Loucy (cell line): ENCODE data around the gene NOS1.

Experiments
- H2AFZ ChIP-seq: fragments of 200-600 bp; sonication (generic); 2 replicates; pipeline ENCODE4 v1.6.0; 2016; ENCODE audit warnings: antibody characterized with exemption, mild to moderate bottlenecking, low read length, moderate library complexity
- H3F3A ChIP-seq: fragments of 200-600 bp; 2 replicates; pipeline ENCODE4 v1.6.0; 2016; ENCODE audit warnings: antibody characterized with exemption, low read depth, mild to moderate bottlenecking
- H3K27me3 ChIP-seq: fragments of 200-600 bp; sonication (generic); 2 replicates; pipeline ENCODE4 v1.6.1; 2014; ENCODE audit warnings: low read length, mild to moderate bottlenecking; ENCODE audit not compliant: insufficient read depth, poor library complexity, severe bottlenecking
- H3K36me3 ChIP-seq: fragments of 200-600 bp; sonication (generic); 2 replicates; pipeline ENCODE4 v1.6.1; 2016; ENCODE audit warnings: low read length; ENCODE audit not compliant: insufficient read depth
- H3K4me1 ChIP-seq: fragments of 200-600 bp; sonication (generic); 2 replicates; pipeline ENCODE4 v1.5.1; 2014; ENCODE audit warnings: low read length, mild to moderate bottlenecking; ENCODE audit not compliant: insufficient read depth, poor library complexity, severe bottlenecking
- H3K4me2 ChIP-seq: fragments of 200-600 bp; sonication (generic); 2 replicates; pipeline ENCODE4 v1.6.0; 2014; ENCODE audit warnings: antibody characterized with exemption, low read length, low read depth, mild to moderate bottlenecking; ENCODE audit not compliant: poor library complexity, severe bottlenecking
- H3K4me3 ChIP-seq: fragments of 200-600 bp; sonication (generic); 2 replicates; pipeline ENCODE4 v1.5.1; 2014; ENCODE audit warnings: low read length, mild to moderate bottlenecking, mixed read lengths; ENCODE audit not compliant: poor library complexity, severe bottlenecking
- H3K79me2 ChIP-seq: fragments of 200-600 bp; sonication (generic); 2 replicates; pipeline ENCODE4 v1.6.1; 2014; ENCODE audit warnings: low read length; ENCODE audit not compliant: insufficient read depth
- H3K9ac ChIP-seq: fragments of 200-600 bp; sonication (generic); 2 replicates; pipeline ENCODE4 v1.6.0; 2014; ENCODE audit warnings: mild to moderate bottlenecking, low read depth, low read length, moderate library complexity; ENCODE audit not compliant: poor library complexity, severe bottlenecking
- H3K9me2 ChIP-seq: fragments of 200-600 bp; sonication (generic); replicated peaks from 2 replicates; pipeline ENCODE4 v1.6.1; 2016; ENCODE audit warnings: low read depth, low read length, mixed read lengths
- H3K9me3 ChIP-seq: fragments of 200-600 bp; sonication (generic); 2 replicates; pipeline ENCODE4 v1.6.1; 2014; ENCODE audit warnings: mild to moderate bottlenecking, antibody characterized with exemption, low read length, low read depth; ENCODE audit not compliant: insufficient read depth
- H4K20me1 ChIP-seq: fragments of 200-600 bp; sonication (generic); 2 replicates; pipeline ENCODE4 v1.6.0; 2014; ENCODE audit warnings: antibody characterized with exemption, low read length, mild to moderate bottlenecking; ENCODE audit not compliant: insufficient read depth, poor library complexity, severe bottlenecking
- CTCF ChIP-seq: fragments of 200-600 bp; sonication (generic); conservative IDR thresholded peaks from 2 replicates; pipeline ENCODE4 v1.5.1; 2014; ENCODE audit warnings: mild to moderate bottlenecking, antibody characterized with exemption, low read length
- EZH2phosphoT487 ChIP-seq: fragments of 200-600 bp; IDR thresholded peaks from 2 replicates; pipeline ENCODE4 v1.6.1; 2018; ENCODE audit warnings: antibody characterized with exemption, mild to moderate bottlenecking, moderate library complexity, borderline replicate concordance

NOS1 gene

GRCh38 chr12:117343849-117344248 is 17.6 kb downstream of the NOS1 start:
- TF ChIP-seq CTCF, result no peak
- no peak for TF ChIP-seq EZH2phosphoT487

DNA sequence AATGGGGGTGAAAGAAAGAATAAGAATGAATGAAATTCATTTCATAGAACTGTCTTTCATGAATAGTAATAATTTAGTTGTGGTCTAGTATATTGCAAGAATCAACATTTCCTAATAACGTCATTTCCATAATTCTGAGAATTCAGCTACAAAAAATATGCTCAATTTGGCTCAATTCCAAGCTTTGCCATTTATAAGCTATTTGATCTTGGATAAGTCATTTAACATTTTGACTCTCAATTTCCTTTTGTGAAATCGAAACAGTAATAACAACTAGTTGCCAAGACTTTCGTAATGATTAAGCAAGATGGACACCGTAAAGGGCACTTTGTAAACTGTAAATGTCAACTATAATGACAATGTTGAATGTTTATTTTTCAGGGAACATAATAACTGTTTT is 18.1 kb downstream of the NOS1 start:
- Histone ChIP-seq H3K4me3 (no peak overlapping the region), H3K27me3 (no peaks in the 10 kb centered on the region), H3K4me2 (no peak overlapping the region), H3K9me3 (no peaks in the 10 kb centered on the region), H3F3A (no peaks in the 10 kb centered on the region), H3K4me1 (no peaks in the 10 kb centered on the region), H3K79me2 (no peaks in the 10 kb centered on the region), H3K9me2 (no peaks in the 10 kb centered on the region), H3K36me3 (no peaks in the 10 kb centered on the region), H2AFZ (no peak overlapping the region), H3K9ac (no peak overlapping the region), H4K20me1 (no peaks in the 10 kb centered on the region)
- TF ChIP-seq CTCF (no peak), EZH2phosphoT487 (no peak)

More at GRCh38 chr12:117343849-117344248, 17.6 kb downstream of the NOS1 start:
- no peak overlapping the region for H3K9ac ChIP-seq
- H3F3A ChIP-seq, result no peaks in the 10 kb centered on the region
- no peaks in the 10 kb centered on the region for H3K27me3 ChIP-seq
- no peaks in the 10 kb centered on the region for H3K9me2 ChIP-seq
- no peaks in the 10 kb centered on the region for H3K79me2 ChIP-seq
- H3K4me3 ChIP-seq, result no peak overlapping the region
- H3K9me3 ChIP-seq, result no peaks in the 10 kb centered on the region
- H3K36me3 ChIP-seq, result no peaks in the 10 kb centered on the region
- H2AFZ ChIP-seq, result no peak overlapping the region
- no peak overlapping the region for H3K4me2 ChIP-seq
- no peaks in the 10 kb centered on the region for H3K4me1 ChIP-seq
- no peaks in the 10 kb centered on the region for H4K20me1 ChIP-seq

DNA sequence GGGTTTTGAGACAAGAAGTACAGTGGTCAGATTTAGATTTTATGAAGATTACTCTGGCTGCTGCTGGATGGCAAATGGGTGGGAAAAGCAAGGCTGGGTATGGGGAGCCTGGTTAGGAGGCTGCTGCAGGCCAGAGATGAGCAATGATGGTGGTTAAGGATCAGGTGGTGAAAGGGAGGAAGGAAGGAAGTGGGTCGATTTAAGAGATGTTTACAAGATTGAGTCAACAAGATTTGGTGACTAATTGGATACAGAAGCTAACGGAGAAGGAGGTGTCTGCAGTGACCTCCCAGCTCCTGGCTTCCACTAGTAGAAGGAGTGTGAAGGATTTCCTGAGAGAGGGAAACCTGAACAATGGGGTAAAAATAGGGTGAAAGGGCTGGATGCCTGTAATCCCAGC is 18.7 kb downstream of the NOS1 start:
- Histone ChIP-seq H3K79me2 (no peaks in the 10 kb centered on the region), H3K9ac (no peak overlapping the region), H4K20me1 (no peaks in the 10 kb centered on the region), H3F3A (no peaks in the 10 kb centered on the region), H2AFZ (no peak overlapping the region), H3K9me2 (no peaks in the 10 kb centered on the region), H3K4me1 (no peaks in the 10 kb centered on the region), H3K27me3 (no peaks in the 10 kb centered on the region), H3K36me3 (no peaks in the 10 kb centered on the region), H3K9me3 (no peaks in the 10 kb centered on the region), H3K4me3 (no peak overlapping the region), H3K4me2 (no peak overlapping the region)
- TF ChIP-seq CTCF, result no peak
- no peak for TF ChIP-seq EZH2phosphoT487
